Common myeloid progenitor, CD34-positive (primary cell): ENCODE data around the gene AGPAT2.

Experiments used
- CTCF ChIA-PET: fragments of 350-600 bp; sonication (Branson Sonifier 250); formaldehyde crosslinking; loops from one replicate; lab custom pipeline; 2021; ENCODE audit warnings: antibody characterized with exemption; lab: Charles Lee
- POLR2A ChIA-PET: fragments of 350-600 bp; sonication (Branson Sonifier 250); formaldehyde crosslinking; loops from one replicate; lab custom pipeline; 2021; ENCODE audit warnings: antibody characterized with exemption; lab: Charles Lee
- DNase-seq, 3 donors: peaks; one replicate each; pipeline versions ENCODE4 v3.0.0 to v3.0.0-alpha.2; 2013
- H3K27ac ChIP-seq, 2 experiments: 1 replicate in 1 of 2; 2 replicates in 1 of 2; pipeline ENCODE4 v1.7.0; 2013; ENCODE audit warnings: inconsistent platforms in 2 of 2, low read length in 2 of 2, mild to moderate bottlenecking in 2 of 2, low read depth in 1 of 2, moderate library complexity in 1 of 2; ENCODE audit not compliant: severe bottlenecking in 2 of 2, insufficient read depth in 1 of 2, poor library complexity in 1 of 2
- H3K27me3 ChIP-seq, 5 experiments: replicated peaks in 2 of 5; 1 replicate in 3 of 5; 2 replicates in 2 of 5; pipeline versions ENCODE4 v1.6.1 to v1.7.0; 2013; ENCODE audit warnings: low read length in 4 of 5, mild to moderate bottlenecking in 2 of 5, moderate library complexity in 2 of 5, inconsistent platforms in 1 of 5; ENCODE audit not compliant: insufficient read depth in 5 of 5, control insufficient read depth in 4 of 5
- H3K36me3 ChIP-seq, 4 experiments: 1 replicate in 2 of 4; 2 replicates in 2 of 4; pipeline versions ENCODE4 v1.6.1 to v1.7.0; 2013; ENCODE audit warnings: low read length in 3 of 4, control low read depth in 1 of 4, mild to moderate bottlenecking in 1 of 4; ENCODE audit not compliant: control insufficient read depth in 4 of 4, insufficient read depth in 4 of 4
- H3K4me1 ChIP-seq, 4 experiments: 1 replicate in 3 of 4; 2 replicates in 1 of 4; pipeline versions ENCODE4 v1.6.1 to v1.7.1; 2013; ENCODE audit warnings: low read length in 3 of 4, mild to moderate bottlenecking in 3 of 4, control low read depth in 1 of 4, inconsistent platforms in 1 of 4, moderate library complexity in 1 of 4; ENCODE audit not compliant: control insufficient read depth in 4 of 4, insufficient read depth in 4 of 4; ENCODE audit errors: control extremely low read depth in 1 of 4
- H3K4me3 ChIP-seq, 7 experiments: 1 replicate in 4 of 7; 2 replicates in 3 of 7; pipeline versions ENCODE4 v1.5.1 to v1.7.0; 2013; ENCODE audit warnings: mild to moderate bottlenecking in 7 of 7, low read length in 6 of 7, moderate library complexity in 6 of 7, inconsistent platforms in 2 of 7, low read depth in 2 of 7, control low read depth in 1 of 7; ENCODE audit not compliant: insufficient read depth in 4 of 7, control insufficient read depth in 1 of 7; ENCODE audit errors: extremely low read depth in 1 of 7
- H3K9me3 ChIP-seq, 5 experiments: 1 replicate in 4 of 5; 2 replicates in 1 of 5; pipeline versions ENCODE4 v1.6.1 to v1.7.1; 2013; ENCODE audit warnings: low read length in 4 of 5, mild to moderate bottlenecking in 2 of 5, inconsistent platforms in 1 of 5, low read depth in 1 of 5, moderate library complexity in 1 of 5; ENCODE audit not compliant: control insufficient read depth in 4 of 5, insufficient read depth in 2 of 5; ENCODE audit errors: control extremely low read depth in 1 of 5
- WGBS: methylation state at CpG from one replicate; pipeline ENCODE4 v1.1.5; 2013; ENCODE audit not compliant: insufficient coverage; 5-methylcytosine and 5-hydroxymethylcytosine counted together

The AGPAT2 gene

GRCh38 chr9:136665111-136665703 is 22.1 kb downstream of the AGPAT2 start:
- Histone ChIP-seq H3K4me3 (peak overlapping the region; percentile 49 to 94 (median 88)), H3K27ac (peak overlapping the region; percentile 93), H3K36me3 (peaks cover 0 to 38% (median 25%) of the 10 kb centered on the region in 4 experiments), H3K4me1 (peaks cover 0 to 92% (median 88%) of the 10 kb centered on the region in 4 experiments), H3K9me3 (no peaks in the 10 kb centered on the region), H3K27me3 (no peaks in the 10 kb centered on the region)
- ChIA-PET POLR2A (interaction anchor here (0.5 to 11.6 kb wide), 3 partner anchors 9 to 658 kb away, joined by 5 to 406 read pairs (median 48); no protein-coding TSS in a partner anchor), CTCF (interaction anchor here (0.9 to 12.1 kb wide), 11 partner anchors 9 to 180 kb away, joined by 3 to 194 read pairs (median 6); no protein-coding TSS in a partner anchor)
- peak in 2 of 3 donors; percentile 66 to 73 for DNase-seq
- 2% methylated on average over 26 of the region's 49 CpGs for WGBS

GRCh38 chr9:136664000-136664915 is 23.0 kb downstream of the AGPAT2 start:
- Histone ChIP-seq H3K27ac (peak overlapping the region; percentile 93), H3K36me3 (peaks cover 0 to 29% (median 19%) of the 10 kb centered on the region in 4 experiments), H3K4me3 (peak overlapping the region; percentile 49 to 94 (median 88)), H3K4me1 (peaks cover 0 to 91% (median 86%) of the 10 kb centered on the region in 4 experiments), H3K9me3 (no peaks in the 10 kb centered on the region), H3K27me3 (no peaks in the 10 kb centered on the region)
- POLR2A ChIA-PET = interaction anchor here (0.8 to 11.6 kb wide), 6 partner anchors 8 to 132 kb away, joined by 3 to 406 read pairs (median 6); no protein-coding TSS in a partner anchor
- peak in 1 of 3 donors; percentile 31 for DNase-seq
- 24% methylated on average over 19 of the region's 27 CpGs for WGBS
- CTCF ChIA-PET = interaction anchor here (0.6 to 12.1 kb wide), 18 partner anchors 8 to 179 kb away, joined by 3 to 194 read pairs (median 4); no protein-coding TSS in a partner anchor

GRCh38 chr9:136662656-136663581 is 24.3 kb downstream of the AGPAT2 start, which contains the start of gene EGFL7:
Gene EGFL7, plus strand, starts transcription at chr9:136662916. Its CDS starts 5,367 bp downstream, at chr9:136668283.
- ChIA-PET CTCF (interaction anchor here (1.0 to 12.1 kb wide), 7 partner anchors 10 to 178 kb away, joined by 4 to 194 read pairs (median 8); no protein-coding TSS in a partner anchor), POLR2A (interaction anchor here (0.7 to 11.6 kb wide), 8 partner anchors 7 to 66 kb away, joined by 3 to 406 read pairs (median 6); partner anchors contain the start of gene AGPAT2)
- Histone ChIP-seq H3K4me1 (peaks cover 0 to 92% (median 83%) of the 10 kb centered on the region in 4 experiments), H3K9me3 (no peaks in the 10 kb centered on the region), H3K27me3 (no peaks in the 10 kb centered on the region), H3K4me3 (peak within 1 kb of the TSS; percentile 37 to 94 (median 88)), H3K27ac (peak within 1 kb of the TSS; percentile 93), H3K36me3 (peaks cover 0 to 17% (median 12%) of the 10 kb centered on the region in 4 experiments)
- WGBS = 5% methylated on average over 27 of the region's 38 CpGs
- peak in 1 of 3 donors; percentile 28 for DNase-seq

- H3K36me3 ChIP-seq = peaks cover 0 to 12% (median 7%) of the 10 kb centered on the region in 4 experiments
- peaks cover 0 to 93% (median 83%) of the 10 kb centered on the region in 4 experiments for H3K4me1 ChIP-seq
- no peaks in the 10 kb centered on the region for H3K9me3 ChIP-seq
- WGBS = 14% methylated on average over 8 of the region's 10 CpGs
- peak overlapping the region; percentile 28 to 94 (median 88) for H3K4me3 ChIP-seq
- H3K27me3 ChIP-seq = no peaks in the 10 kb centered on the region
- peak overlapping the region; percentile 93 for H3K27ac ChIP-seq
- ChIA-PET CTCF (interaction anchor here (1.0 to 12.1 kb wide), 6 partner anchors 9 to 177 kb away, joined by 5 to 194 read pairs (median 12); no protein-coding TSS in a partner anchor), POLR2A (interaction anchor here (0.7 to 11.6 kb wide), 5 partner anchors 9 to 66 kb away, joined by 3 to 406 read pairs (median 4); partner anchors contain the start of gene AGPAT2)
- no peak for DNase-seq
Measured at GRCh38 chr9:136662326-136662655, 25.0 kb downstream of the AGPAT2 start.

- H3K27ac ChIP-seq = peak overlapping the region; percentile 93
- CTCF ChIA-PET = interaction anchor here (1.0 to 12.1 kb wide), 9 partner anchors 8 to 176 kb away, joined by 4 to 194 read pairs (median 7); no protein-coding TSS in a partner anchor
- no peaks in the 10 kb centered on the region for H3K27me3 ChIP-seq
- POLR2A ChIA-PET = interaction anchor here (0.7 to 11.6 kb wide), 8 partner anchors 8 to 127 kb away, joined by 3 to 406 read pairs (median 4); partner anchors contain the start of gene AGPAT2
- H3K36me3 ChIP-seq = peaks cover 0 to 12% (median 6%) of the 10 kb centered on the region in 4 experiments
- H3K9me3 ChIP-seq = no peaks in the 10 kb centered on the region
- peak in 1 of 3 donors; percentile 15 for DNase-seq
- peaks cover 0 to 93% (median 83%) of the 10 kb centered on the region in 4 experiments for H3K4me1 ChIP-seq
- peak overlapping the region; percentile 54 to 94 (median 88) for H3K4me3 ChIP-seq
- 9% methylated on average over 8 of the region's 22 CpGs for WGBS
Measured at GRCh38 chr9:136661641-136662325, 25.5 kb downstream of the AGPAT2 start.
